ENCODE measurements around the gene EBP.

Gene EBP

DNA sequence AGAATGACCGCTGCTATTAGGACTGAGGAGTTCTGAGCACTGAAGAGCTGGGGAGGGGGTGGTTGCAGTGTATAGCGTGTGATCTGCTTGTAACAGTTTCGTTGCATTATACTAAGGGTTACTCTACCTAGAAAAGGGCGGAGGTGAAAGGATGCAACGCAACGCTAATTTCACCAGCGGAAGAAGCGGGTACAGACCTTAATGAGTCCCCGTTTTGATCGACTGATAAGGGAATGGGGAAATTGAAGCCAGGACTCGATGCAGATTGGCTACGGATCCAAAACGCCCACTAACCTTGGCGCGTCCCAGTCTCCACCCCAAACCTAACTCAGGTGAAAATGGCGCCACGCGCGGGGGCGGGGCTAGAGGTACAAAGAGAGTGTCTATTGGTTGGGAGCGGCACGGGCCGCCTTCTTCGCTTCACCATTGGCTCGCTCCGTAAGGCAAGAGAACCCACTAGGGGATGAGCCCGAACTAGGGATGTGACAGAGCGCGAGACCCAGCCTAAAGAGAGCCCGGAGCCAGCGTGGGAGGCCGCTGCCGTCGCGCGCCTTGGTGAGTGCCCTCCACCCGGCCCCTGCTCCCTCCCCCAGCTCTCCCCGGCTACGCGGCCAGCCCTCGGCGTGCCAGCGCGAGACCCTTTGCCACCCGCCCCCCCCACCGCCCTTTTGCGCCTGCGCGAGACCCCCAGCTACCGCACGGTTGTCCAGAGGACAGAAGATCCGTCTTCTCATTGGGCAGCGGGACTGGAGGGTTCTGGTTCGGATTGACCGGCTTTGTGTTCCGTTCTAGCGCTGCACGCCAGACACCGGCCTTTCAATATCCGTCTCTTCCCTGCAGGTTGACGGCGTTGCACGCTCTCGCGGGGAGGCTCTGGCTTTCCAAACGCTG is at the start of gene EBP:
Gene EBP, plus strand, starts transcription at position 456 of the 891 bp plus-strand sequence. CDS start 1,964 bp downstream, outside the sequence.
- DNase-seq = peak; percentile 91

- DNase-seq = no peak
Observed at GRCh38 chrX:48472225-48472624, 49.4 kb upstream of the EBP start.

DNA sequence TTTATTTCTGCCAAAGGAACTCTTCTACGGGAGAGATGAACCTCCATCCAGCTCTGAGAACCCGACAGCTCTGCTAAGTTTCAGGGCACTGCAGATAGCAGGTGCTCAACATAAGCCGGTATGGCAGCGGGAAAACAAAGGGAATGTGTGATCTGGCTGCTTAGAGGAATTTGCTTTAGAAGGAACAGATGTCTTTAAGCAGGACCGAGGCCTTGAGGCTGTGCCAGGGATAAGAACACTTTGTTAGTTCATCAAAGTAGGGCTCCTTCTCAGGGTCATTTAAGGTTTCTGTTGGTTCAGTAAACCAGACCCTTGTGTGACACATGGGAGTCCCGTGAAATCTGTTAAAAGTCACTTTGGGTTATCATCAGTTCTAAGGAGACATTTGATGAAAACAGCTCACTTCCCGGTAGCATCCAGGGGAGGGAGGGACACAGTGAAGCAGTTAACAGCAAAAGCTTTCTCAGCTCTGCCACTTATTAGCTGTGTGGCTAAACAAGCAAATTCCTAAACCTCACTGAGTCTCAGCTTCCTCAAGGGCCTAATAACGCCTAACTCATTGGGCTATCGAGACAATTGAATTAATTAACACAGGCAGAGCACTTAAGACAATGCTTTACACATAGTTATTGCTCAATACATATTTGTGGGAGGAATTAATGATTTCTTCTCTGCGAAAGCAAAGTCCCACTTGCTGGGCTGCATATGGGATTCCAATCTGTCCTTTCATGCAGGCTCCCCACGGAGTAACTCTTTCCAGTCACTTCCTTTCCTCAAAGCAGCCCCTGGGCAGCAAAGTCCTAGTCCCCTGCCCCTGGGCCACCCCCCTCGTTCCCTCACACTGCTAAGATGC is 48.5 kb upstream of the EBP start:
- no peak for DNase-seq

DNA sequence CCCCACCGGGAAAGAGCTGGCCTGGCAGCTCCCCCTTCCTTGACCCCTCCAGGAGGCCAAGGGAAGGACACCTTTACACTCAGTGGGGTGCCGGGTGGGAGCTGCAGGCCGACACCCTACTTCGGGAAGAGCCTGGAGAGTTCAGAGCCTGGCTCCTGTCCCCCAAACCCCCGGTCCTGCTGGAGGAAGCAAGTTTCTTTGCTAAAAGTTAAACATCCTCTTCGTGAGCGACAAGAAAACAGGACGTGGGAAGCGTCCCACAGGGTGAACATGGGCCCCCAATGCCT is 48.0 kb upstream of the EBP start:
- no peak for DNase-seq

- DNase-seq = no peak
Observed at GRCh38 chrX:48474127-48474526, 47.5 kb upstream of the EBP start.

GRCh38 chrX:48474581-48474980 is 47.0 kb upstream of the EBP start:
- DNase-seq = no peak

DNA sequence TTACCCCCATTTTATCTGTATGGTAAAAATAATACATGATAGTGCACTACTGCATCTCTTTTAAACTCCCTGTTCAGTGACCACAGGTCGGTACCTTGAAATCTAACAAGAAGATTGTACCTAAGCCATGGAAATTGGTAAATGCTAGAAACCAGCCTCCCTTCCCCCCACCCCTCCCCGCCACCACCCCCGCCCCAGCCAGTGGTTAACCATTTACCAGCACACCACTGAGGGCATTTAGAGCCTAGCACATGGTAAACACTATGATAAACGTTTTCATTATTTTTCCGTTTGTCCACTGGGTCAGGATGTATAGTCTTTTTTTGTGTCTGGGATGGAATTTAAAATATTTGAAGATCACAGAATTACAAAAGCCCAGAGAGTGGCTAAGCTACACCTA is 46.3 kb upstream of the EBP start:
- DNase-seq = no peak

DNA sequence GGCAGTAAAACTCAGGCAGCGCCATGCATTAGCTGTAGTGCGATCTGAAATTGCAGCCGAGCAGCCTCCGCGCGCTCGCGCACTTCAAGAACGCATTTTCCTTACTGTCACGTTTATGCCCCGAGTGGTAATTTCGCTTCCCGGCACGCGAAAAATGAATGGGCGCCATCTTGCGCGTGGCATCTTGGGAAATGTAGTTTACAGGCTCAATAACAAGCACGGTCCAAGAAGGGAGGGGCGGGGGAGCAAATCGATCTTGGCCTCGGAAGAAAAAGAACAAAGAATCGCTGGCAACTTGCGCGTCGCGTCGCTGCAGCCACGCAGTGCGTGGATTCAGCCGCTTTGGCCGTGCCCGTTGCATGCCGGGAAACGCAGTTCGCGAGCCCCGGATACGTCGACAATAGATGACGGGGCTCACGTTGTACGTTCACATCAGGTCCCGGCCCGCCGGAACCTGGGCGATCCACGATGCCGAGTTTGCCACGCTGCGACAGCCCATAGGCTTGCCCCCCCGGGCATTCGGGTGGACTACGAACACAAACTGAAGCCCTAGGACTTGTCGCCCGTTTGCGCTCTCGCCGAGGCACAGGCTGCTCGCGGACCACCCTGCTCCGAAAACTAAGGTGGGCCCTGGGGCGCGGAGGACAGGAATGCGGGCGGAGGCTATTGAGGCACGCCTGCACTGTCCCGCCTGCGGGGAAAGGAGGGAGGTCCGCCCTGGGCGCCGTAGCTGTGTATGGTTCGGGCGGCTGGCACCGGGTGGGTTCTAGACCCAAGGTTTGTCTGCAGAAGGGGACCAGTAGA is 45.6 kb upstream of the EBP start, which contains the start of gene FTSJ1:
Gene FTSJ1, plus strand, starts transcription at position 426 of the 804 bp plus-strand sequence. CDS start 1,849 bp downstream, outside the sequence.
- peak; percentile 57 for DNase-seq

- no peak for DNase-seq
Observed at GRCh38 chrX:48476919-48477318, 44.7 kb upstream of the EBP start.

DNA sequence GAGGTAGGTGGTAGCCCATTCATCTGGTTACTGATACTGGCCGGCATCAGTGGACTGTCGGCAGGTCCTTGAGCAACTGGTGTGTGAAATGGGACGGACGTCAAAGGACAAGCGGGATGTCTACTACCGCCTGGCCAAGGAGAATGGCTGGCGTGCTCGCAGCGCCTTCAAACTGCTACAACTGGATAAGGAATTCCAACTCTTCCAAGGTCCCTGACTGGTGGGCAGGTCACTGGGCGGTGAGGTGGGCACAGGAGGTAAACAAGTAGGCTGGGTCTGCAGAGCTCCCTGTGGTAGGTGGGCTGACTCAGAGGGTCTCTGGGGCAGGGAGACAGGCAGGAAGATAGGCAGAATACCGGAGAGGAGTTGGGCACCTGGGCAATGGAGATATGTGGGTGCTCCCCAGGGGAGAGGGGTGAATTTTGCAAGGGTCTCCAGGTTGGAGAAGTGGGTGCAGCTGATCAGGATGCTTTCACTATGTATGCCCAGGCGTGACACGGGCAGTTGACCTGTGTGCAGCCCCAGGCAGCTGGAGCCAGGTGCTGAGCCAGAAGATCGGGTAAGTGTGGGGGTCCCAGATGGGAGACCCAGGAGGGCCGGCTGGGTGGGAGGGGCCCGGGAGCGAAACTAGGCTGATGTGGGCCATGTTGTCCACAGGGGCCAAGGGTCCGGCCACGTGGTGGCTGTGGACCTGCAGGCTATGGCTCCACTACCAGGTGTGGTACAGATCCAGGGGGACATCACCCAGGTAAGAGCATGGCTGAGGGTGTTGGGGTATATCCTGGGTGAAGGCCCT is 43.5 kb upstream of the EBP start:
- no peak for DNase-seq

DNA sequence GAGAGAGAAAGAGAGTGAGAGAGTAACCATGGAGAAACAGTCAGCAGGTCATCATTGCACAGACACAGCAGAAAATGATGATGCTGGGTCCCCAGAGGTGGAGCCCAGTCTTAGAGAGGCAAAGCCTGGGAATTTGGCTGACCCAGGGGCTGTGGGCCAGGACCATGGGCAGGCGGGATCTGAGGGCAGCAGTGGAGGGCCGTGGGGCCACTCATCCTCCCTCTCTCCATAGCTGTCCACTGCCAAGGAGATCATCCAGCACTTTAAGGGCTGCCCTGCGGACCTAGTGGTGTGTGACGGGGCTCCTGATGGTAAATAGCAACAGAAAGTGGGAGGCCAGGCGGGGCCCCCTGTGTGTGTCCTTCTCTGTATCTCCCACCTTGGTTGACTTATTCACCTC is 42.8 kb upstream of the EBP start:
- no peak for DNase-seq

GRCh38 chrX:48480142-48480541 is 41.5 kb upstream of the EBP start:
- DNase-seq = no peak

DNA sequence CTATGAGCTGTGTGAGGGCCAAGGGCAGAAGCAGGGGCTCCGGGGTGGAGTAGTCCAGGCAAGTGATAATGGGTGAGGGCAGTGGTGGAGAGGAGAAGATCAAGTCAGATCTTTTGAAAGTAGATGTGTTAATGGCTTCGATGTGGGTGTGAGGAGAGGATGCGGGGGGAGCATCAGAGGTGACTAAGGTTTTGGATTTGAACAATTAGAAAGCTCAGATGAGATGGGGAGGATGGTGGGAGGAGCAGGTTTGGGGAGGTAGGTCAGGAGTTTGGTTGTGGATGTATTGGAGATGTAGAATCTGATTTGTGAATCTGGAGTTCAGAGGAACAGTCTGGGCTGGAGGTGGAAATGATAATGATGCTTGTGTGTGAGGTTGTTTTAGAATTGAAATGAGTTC is 41.0 kb upstream of the EBP start:
- no peak for DNase-seq

GRCh38 chrX:48482526-48482925 is 39.1 kb upstream of the EBP start:
- DNase-seq = no peak

DNA sequence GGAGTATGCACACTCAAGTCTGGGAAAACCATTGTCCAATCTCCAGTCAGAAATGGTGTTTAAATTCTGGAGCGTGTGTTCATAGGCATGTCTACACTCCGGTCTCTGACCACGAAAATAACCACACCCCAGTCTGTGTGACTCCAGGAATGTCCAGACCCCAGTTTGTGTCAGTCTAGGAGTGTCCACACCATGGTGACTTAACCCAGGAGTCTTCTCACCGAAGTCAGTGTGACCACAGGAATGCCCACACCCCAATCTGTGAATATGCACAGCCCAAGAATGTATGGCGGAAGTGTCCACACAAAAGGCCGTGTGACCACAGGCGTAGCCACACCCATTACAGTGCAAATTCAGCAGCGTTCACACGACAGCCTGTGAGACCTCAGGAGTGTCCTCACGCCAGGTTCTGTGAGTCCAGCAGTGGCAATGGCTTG is 34.2 kb upstream of the EBP start:
- DNase-seq = no peak

GRCh38 chrX:48488034-48488433 is 33.6 kb upstream of the EBP start:
- no peak for DNase-seq

DNA sequence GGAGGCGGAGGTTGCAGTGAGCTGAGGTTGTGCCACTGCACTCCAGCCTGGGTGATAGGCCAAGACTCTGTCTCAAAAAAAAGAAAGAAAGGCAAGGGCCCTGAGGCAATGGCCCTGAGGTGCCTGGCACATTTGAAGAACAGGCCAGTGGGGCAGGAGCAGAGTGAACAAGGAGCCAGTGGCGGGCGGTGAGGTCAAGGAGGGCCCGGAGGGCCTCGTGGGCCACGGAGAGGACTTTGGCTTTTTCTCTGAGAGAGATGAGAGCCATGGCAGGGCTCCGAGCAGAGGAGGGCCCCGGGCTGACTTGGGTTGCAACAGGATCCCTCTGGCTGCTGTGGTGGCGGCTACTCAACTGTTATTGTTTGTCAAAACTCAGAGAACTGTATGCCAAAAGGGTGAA is 32.3 kb upstream of the EBP start:
- DNase-seq = no peak

GRCh38 chrX:48489892-48490291 is 31.7 kb upstream of the EBP start:
- no peak for DNase-seq

- DNase-seq = no peak
Observed at GRCh38 chrX:48490661-48491060, 30.9 kb upstream of the EBP start.

DNA sequence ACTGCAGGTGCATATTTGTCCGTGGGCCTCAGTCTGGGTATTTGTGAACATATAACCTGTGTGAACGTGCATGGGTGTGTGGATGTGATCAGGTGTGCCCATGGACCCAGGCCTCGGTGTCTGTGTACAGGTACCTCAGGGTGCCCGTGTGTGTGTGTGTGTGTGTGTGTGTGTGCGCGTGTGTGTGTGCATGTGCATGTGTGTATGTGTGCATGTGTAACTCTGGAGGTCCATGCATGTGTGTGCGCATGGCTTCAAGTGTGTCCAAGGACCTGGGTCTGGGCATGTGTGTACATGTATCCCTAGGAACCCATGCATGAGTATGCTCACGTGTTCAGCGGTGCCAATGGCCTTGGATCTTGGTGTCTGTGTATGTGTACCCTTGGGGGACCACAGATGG is 29.8 kb upstream of the EBP start:
- DNase-seq = no peak

DNA sequence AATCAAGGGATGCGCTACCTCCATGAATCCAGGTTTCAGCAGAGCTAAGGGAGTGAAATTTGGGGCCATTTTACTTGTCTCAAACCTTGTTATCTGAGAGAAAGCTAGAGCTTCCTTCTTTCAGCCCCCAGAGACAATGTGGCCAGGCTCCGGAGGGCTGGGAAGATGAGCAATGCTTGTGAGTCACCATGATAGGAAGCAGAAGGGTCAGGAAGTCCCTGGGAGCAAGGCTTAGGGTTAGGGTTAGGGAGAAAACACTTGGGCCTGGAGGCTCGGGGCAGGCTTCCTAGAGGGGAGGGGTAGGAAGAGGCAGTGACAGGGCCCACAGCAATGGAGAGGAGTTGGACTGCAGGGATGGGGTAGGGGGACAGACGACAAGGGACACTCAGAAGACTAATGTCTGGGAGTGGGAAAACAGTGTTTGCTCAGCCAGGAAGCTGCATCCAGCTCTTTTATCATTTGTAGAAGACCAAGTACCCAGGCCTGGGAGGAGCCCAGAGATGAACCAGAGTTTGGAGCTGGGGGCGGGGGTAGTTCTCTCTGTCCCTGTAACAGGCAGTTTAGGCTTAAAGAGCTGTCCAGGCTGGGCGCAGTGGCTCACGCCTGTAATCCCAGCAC is 29.2 kb upstream of the EBP start:
- DNase-seq = no peak

DNA sequence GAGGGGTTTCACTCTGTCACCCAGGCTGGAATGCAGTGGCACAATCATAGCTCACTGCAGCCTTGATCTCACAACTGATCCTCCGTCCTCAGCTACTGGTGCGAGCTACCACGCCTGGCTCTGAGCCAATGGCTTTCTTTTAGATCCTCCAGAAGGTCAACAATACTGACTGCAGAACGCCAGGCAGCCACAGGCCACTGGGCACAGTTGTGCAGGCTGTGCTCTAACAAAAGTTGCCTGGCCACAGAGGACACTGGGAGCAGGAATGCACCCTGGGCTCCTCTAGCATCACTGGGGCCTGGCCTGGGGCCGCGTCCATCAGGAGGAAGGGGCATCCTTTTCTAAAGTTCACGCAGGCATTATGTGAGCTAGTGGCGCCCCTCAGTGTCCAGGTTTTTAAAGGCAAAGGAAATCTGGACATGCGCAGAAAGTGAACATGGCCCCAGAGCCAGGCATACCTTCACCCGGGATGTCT is 27.7 kb upstream of the EBP start:
- DNase-seq = no peak

Measured in DMS79 treated with DMSO at 0.1 percent for 48 hours (cell line).